ENCODE measurements around the gene KCTD8.

KCTD8 gene

GRCh38 chr4:44257461-44257860, 191.1 kb downstream of the KCTD8 start:
- no peak for TF ChIP-seq ZFX (IDR thresholded peaks at IDR 0.05; ENCODE audit: borderline replicate concordance)

GRCh38 chr4:44256414-44256813, 192.2 kb downstream of the KCTD8 start:
- no peak for TF ChIP-seq ZFX (IDR thresholded peaks at IDR 0.05; ENCODE audit: borderline replicate concordance)
- no peak overlapping the region for H3K27ac ChIP-seq

More at GRCh38 chr4:44257461-44257860, 191.1 kb downstream of the KCTD8 start:
- no peak overlapping the region for H3K27ac ChIP-seq

- H3K27ac ChIP-seq: no peak overlapping the region
- no peak for TF ChIP-seq ZFX (IDR thresholded peaks at IDR 0.05; ENCODE audit: borderline replicate concordance)
- TF ChIP-seq CTCF (IDR thresholded peaks at IDR 0.05): no peak
These were observed 211.0 kb downstream of the KCTD8 start for GRCh38 chr4:44237643-44238042.

GRCh38 chr4:44235897-44236296, 212.7 kb downstream of the KCTD8 start:
- H3K27ac ChIP-seq: no peak overlapping the region
- TF ChIP-seq ZFX (IDR thresholded peaks at IDR 0.05; ENCODE audit: borderline replicate concordance) (no peak), CTCF (IDR thresholded peaks at IDR 0.05) (no peak)

- TF ChIP-seq CTCF (IDR thresholded peaks at IDR 0.05): no peak
- TF ChIP-seq ZFX (IDR thresholded peaks at IDR 0.05; ENCODE audit: borderline replicate concordance): no peak
- H3K27ac ChIP-seq: no peak overlapping the region
These were observed 216.3 kb downstream of the KCTD8 start for GRCh38 chr4:44232262-44232661.

- TF ChIP-seq CTCF (IDR thresholded peaks at IDR 0.05): no peak
- TF ChIP-seq ZFX (IDR thresholded peaks at IDR 0.05; ENCODE audit: borderline replicate concordance): no peak
- H3K27ac ChIP-seq: no peak overlapping the region
These were observed 217.6 kb downstream of the KCTD8 start for GRCh38 chr4:44231006-44231405.

GRCh38 chr4:44228326-44228725, 220.3 kb downstream of the KCTD8 start:
- no peak for TF ChIP-seq CTCF (IDR thresholded peaks at IDR 0.05)
- TF ChIP-seq ZFX (IDR thresholded peaks at IDR 0.05; ENCODE audit: borderline replicate concordance): no peak
- no peak overlapping the region for H3K27ac ChIP-seq

- H3K27ac ChIP-seq: no peak overlapping the region
- TF ChIP-seq ZFX (IDR thresholded peaks at IDR 0.05; ENCODE audit: borderline replicate concordance) (no peak), CTCF (IDR thresholded peaks at IDR 0.05) (no peak)
These were observed 227.2 kb downstream of the KCTD8 start for GRCh38 chr4:44221407-44221806.
